AG09309 (cell line): Measurements from ENCODE around the gene MYO3B.
"Not testable (repeated sequence)": the region's sequence is repeated elsewhere in the genome, so short reads cannot be mapped to it uniquely, and the experiment has no call there.

Experiments
- DNase-seq: peaks from one replicate; pipeline ENCODE4 v3.0.0-alpha.2; 2010; ENCODE audit warnings: low read depth
- H3K4me3 ChIP-seq: 2 replicates; pipeline ENCODE4 v1.5.1; 2011; ENCODE audit warnings: mild to moderate bottlenecking, low read depth, low read length, moderate library complexity; ENCODE audit not compliant: control insufficient read depth
- CTCF ChIP-seq: IDR thresholded peaks from 2 replicates; pipeline ENCODE4 v1.5.1; 2011; ENCODE audit warnings: mild to moderate bottlenecking, low read depth, low read length, inconsistent platforms; ENCODE audit not compliant: insufficient read depth, control insufficient read depth; ENCODE audit errors: missing control alignments

The MYO3B gene

GRCh38 chr2:170610615-170611014 lies 432.7 kb downstream of the MYO3B start:
- no peak for TF ChIP-seq CTCF
- no peak for DNase-seq
- no peak overlapping the region for H3K4me3 ChIP-seq

GRCh38 chr2:170618948-170619347 lies 441.0 kb downstream of the MYO3B start:
- not testable (repeated sequence) for DNase-seq, H3K4me3 ChIP-seq

GRCh38 chr2:170635094-170635493 lies 457.1 kb downstream of the MYO3B start:
- H3K4me3 ChIP-seq, DNase-seq: not testable (repeated sequence)

- DNase-seq: no peak
- no peak overlapping the region for H3K4me3 ChIP-seq
- TF ChIP-seq CTCF: no peak
These were observed 461.7 kb downstream of the MYO3B start for GRCh38 chr2:170639635-170640034.

GRCh38 chr2:170641961-170642360 lies 464.0 kb downstream of the MYO3B start:
- no peak overlapping the region for H3K4me3 ChIP-seq
- no peak for TF ChIP-seq CTCF
- DNase-seq: no peak

GRCh38 chr2:170643346-170643745 lies 465.4 kb downstream of the MYO3B start:
- DNase-seq: no peak
- no peak overlapping the region for H3K4me3 ChIP-seq
- no peak for TF ChIP-seq CTCF

GRCh38 chr2:170647741-170648436 lies 469.9 kb downstream of the MYO3B start:
- no peak for TF ChIP-seq CTCF
- no peak overlapping the region for H3K4me3 ChIP-seq
- DNase-seq: no peak
